Measurements from ENCODE around the gene CHMP4B. TPM values are rescaled to one million over a fixed set of nuclear protein-coding genes. Genes with fewer than 3 reads are reported as not detected.

The CHMP4B gene
- total RNA-seq, 1 experiment from 2014 or later: 72.5 TPM

DNA sequence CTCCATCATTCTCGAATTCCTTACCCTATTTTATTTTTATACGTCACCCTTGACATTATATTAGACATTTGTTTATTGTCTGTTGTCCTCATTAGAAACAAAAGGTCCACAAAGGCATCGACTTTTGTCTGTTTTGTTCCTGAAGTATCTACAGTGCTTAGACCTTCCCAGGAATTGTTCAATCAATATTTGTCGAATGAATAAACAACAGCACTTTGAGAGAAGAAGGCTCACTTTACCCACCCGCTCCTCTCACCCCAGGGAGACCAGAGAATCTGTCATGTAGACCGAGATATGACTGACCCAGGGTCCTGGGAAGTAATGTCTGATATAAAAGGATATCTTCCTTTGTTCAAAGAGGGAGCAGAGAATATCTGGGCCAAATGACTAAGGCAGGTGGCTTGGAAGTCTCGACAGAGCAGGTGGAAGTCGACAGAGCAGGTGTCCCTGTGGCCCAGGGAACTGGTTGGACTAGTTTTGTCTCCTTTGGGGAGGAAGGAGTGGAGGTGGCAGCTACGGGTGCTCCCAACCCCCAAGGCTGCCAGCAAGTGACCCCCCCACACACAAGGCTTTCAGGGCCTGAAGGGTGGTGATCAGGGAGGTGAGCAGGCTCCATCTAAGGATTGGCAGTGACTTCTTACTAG, 14.8 kb upstream of the CHMP4B start (continued):
- TF ChIP-seq, protein P1, sequence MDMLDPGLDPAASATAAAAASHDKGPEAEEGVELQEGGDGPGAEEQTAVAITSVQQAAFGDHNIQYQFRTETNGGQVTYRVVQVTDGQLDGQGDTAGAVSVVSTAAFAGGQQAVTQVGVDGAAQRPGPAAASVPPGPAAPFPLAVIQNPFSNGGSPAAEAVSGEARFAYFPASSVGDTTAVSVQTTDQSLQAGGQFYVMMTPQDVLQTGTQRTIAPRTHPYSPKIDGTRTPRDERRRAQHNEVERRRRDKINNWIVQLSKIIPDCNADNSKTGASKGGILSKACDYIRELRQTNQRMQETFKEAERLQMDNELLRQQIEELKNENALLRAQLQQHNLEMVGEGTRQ (CRISPR knock-in tag; IDR thresholded peaks at IDR 0.05): no peak
- TF ChIP-seq ZNF671 (CRISPR knock-in tag; IDR thresholded peaks at IDR 0.05): no peak
- no peak for TF ChIP-seq CBFB (CRISPR knock-in tag; IDR thresholded peaks at IDR 0.05; ENCODE audit: low read depth)

GRCh38 chr20:33796907-33797544, 14.1 kb upstream of the CHMP4B start:
- CTCF ChIA-PET: no interaction called here
- POLR2A ChIA-PET: no interaction called here
- H3K9me3 Mint-ChIP-seq: peaks cover 5% of the 10 kb centered on the region
- DNase-seq (ENCODE audit: low spot score) (no peak), ATAC-seq (no peak)
- H3K27me3 Mint-ChIP-seq (ENCODE audit: low read depth): no peaks in the 10 kb centered on the region
- no peak overlapping the region for H3K27ac Mint-ChIP-seq
- no peak overlapping the region for H3K4me3 Mint-ChIP-seq
- H3K4me1 Mint-ChIP-seq: peaks cover 16% of the 10 kb centered on the region
- H3K36me3 Mint-ChIP-seq: no peaks in the 10 kb centered on the region; the same call in 1 of the 2 replicates
- TF ChIP-seq, protein P1 (CRISPR knock-in tag; IDR thresholded peaks at IDR 0.05): no peak
- TF ChIP-seq GABPB1 (CRISPR knock-in tag; IDR thresholded peaks at IDR 0.05) (no peak), STAT6 (CRISPR knock-in tag; conservative IDR thresholded peaks at IDR 0.05; ENCODE audit: low read depth) (no peak)

- H3K27ac Mint-ChIP-seq: no peak overlapping the region
- H3K4me1 Mint-ChIP-seq: peaks cover 13% of the 10 kb centered on the region
- H3K4me3 Mint-ChIP-seq: no peak overlapping the region
- no peak for TF ChIP-seq NR2C2 (CRISPR knock-in tag; IDR thresholded peaks at IDR 0.05)
- TF ChIP-seq FOXK1 (CRISPR knock-in tag; IDR thresholded peaks at IDR 0.05): no peak
- TF ChIP-seq HMGXB4 (CRISPR knock-in tag; IDR thresholded peaks at IDR 0.05): no peak
- TF ChIP-seq TEAD4 (CRISPR knock-in tag; IDR thresholded peaks at IDR 0.05): no peak
- TF ChIP-seq NR3C1 (CRISPR knock-in tag; conservative IDR thresholded peaks at IDR 0.05; ENCODE audit: low read depth): no peak
- H3K27me3 Mint-ChIP-seq (ENCODE audit: low read depth): no peaks in the 10 kb centered on the region
- POLR2A ChIA-PET: no interaction called here
- H3K36me3 Mint-ChIP-seq: no peaks in the 10 kb centered on the region; the same call in 1 of the 2 replicates
- ATAC-seq (no peak), DNase-seq (ENCODE audit: low spot score) (no peak)
- peaks cover 5% of the 10 kb centered on the region for H3K9me3 Mint-ChIP-seq
- CTCF ChIA-PET: interaction anchor here (0.7 kb wide), 1 partner anchor 11 kb away, joined by 3 read pairs; no protein-coding TSS in a partner anchor
Measured at GRCh38 chr20:33798444-33798843, 12.7 kb upstream of the CHMP4B start.

GRCh38 chr20:33803921-33804337, 7.2 kb upstream of the CHMP4B start:
- ATAC-seq (no peak), DNase-seq (ENCODE audit: low spot score) (no peak)
- ChIA-PET POLR2A (no interaction called here), CTCF (interaction anchor here (2.0 kb wide), 1 partner anchor 12 kb away, joined by 8 read pairs; no protein-coding TSS in a partner anchor)
- Mint-ChIP-seq H3K27me3 (ENCODE audit: low read depth) (no peaks in the 10 kb centered on the region), H3K9me3 (no peaks in the 10 kb centered on the region), H3K27ac (no peak overlapping the region), H3K4me1 (peaks cover 2% of the 10 kb centered on the region; the same call in 1 of the 2 replicates), H3K4me3 (no peak overlapping the region), H3K36me3 (no peaks in the 10 kb centered on the region)
- TF ChIP-seq CBFB (CRISPR knock-in tag; IDR thresholded peaks at IDR 0.05; ENCODE audit: low read depth): no peak
- TF ChIP-seq, protein P2, sequence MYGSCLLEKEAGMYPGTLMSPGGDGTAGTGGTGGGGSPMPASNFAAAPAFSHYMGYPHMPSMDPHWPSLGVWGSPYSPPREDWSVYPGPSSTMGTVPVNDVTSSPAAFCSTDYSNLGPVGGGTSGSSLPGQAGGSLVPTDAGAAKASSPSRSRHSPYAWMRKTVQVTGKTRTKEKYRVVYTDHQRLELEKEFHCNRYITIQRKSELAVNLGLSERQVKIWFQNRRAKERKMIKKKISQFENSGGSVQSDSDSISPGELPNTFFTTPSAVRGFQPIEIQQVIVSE (CRISPR knock-in tag; IDR thresholded peaks at IDR 0.05; ENCODE audit: borderline replicate concordance): no peak
- no peak for TF ChIP-seq TP53 (CRISPR knock-in tag; IDR thresholded peaks at IDR 0.05)
- no peak for TF ChIP-seq IRF2 (CRISPR knock-in tag; IDR thresholded peaks at IDR 0.05; ENCODE audit: borderline replicate concordance, low read depth)
- TF ChIP-seq, protein P3, sequence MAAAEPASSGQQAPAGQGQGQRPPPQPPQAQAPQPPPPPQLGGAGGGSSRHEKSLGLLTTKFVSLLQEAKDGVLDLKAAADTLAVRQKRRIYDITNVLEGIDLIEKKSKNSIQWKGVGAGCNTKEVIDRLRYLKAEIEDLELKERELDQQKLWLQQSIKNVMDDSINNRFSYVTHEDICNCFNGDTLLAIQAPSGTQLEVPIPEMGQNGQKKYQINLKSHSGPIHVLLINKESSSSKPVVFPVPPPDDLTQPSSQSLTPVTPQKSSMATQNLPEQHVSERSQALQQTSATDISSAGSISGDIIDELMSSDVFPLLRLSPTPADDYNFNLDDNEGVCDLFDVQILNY (CRISPR knock-in tag; IDR thresholded peaks at IDR 0.05): no peak
